ENCODE data around the gene TFAP2D.

Gene TFAP2D

GRCh38 chr6:50721978-50722377 is 8.7 kb downstream of the TFAP2D start:
- DNase-seq = no peak

- no peak for DNase-seq
These were observed 9.7 kb downstream of the TFAP2D start for GRCh38 chr6:50722829-50723554.

- DNase-seq = no peak
These were observed 11.2 kb downstream of the TFAP2D start for GRCh38 chr6:50724381-50725124.

- no peak for DNase-seq
These were observed 21.2 kb downstream of the TFAP2D start for GRCh38 chr6:50734488-50734887.

- DNase-seq = no peak
These were observed 28.8 kb downstream of the TFAP2D start for GRCh38 chr6:50742161-50742560.

GRCh38 chr6:50744976-50745375 is 31.6 kb downstream of the TFAP2D start:
- DNase-seq = no peak

DNA sequence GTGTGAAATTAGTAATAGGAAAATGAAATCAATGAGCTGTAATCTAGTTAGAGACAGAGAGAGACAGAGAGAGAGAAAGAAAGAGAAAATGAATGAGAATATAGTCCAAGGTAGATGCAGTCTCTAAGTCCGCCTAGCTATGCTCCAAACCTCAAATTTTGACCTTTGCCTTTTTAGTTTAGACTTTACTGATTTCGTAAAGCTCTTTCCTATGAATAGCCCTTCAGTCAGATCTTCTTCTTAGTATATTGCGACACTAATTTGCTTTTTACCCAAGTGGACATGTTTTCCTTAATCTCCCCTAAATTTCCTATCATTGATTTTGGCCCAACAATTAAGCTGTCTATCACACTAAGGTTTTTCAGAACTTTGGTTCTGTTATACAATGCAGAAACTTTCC is 49.5 kb downstream of the TFAP2D start:
- DNase-seq = no peak

GRCh38 chr6:50778696-50779095 is 65.4 kb downstream of the TFAP2D start:
- DNase-seq = no peak

GRCh38 chr6:50780382-50780781 is 67.1 kb downstream of the TFAP2D start:
- no peak for DNase-seq

DNA sequence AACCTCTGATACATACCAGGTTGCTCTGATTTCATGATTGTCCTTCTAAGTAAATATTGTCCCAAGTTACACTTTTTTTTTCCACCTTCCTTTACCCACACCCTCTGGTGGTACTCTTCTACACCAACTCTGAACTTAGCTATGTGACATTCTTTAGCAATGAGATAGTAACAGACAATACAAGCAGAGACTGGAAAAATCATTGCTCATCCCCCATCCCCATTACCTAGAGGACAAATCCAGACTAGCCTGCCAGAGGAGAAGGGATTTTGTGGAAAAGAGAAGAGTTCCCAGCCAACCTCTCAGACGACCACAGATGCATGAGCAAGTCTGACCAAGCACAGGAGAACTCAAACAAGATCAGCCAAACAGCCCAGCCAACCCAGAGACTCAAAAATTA is 72.6 kb downstream of the TFAP2D start:
- DNase-seq = no peak

- DNase-seq = no peak
These were observed 78.7 kb downstream of the TFAP2D start for GRCh38 chr6:50791900-50792508.

GRCh38 chr6:50792771-50793170 is 79.4 kb downstream of the TFAP2D start:
- DNase-seq = no peak

GRCh38 chr6:50795574-50795973 is 82.2 kb downstream of the TFAP2D start:
- no peak for DNase-seq

GRCh38 chr6:50804283-50804682 is 91.0 kb downstream of the TFAP2D start:
- DNase-seq = no peak

- no peak for DNase-seq
These were observed 93.7 kb downstream of the TFAP2D start for GRCh38 chr6:50807035-50807434.

- no peak for DNase-seq
These were observed 102.2 kb downstream of the TFAP2D start for GRCh38 chr6:50815436-50816114.

DNA sequence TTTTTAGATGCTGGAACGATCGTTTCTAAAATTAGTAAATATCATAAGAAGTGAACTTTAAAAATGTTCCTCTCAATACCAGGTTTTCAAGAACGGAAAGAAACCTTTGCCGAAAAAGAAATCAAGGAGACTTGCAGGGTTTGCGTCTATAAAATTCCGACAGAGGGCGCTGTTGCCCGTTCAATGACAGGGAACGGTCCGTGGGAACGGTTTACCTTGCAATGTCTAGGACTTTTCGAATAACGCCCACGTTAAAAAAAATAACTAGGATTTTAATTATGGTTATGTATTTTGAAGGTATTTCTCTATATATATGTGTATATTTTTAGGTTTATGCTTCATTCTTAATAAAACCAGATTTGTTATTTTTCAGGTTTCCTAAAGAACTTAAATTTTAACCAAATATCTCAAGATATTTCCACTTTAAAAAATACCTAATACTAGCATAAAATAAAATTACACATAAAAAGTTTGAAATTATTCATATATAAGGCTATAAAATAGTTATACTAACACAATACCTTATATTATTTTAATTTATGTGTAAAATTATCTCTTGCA is 102.9 kb downstream of the TFAP2D start:
- DNase-seq = peak; percentile 33

GRCh38 chr6:50816947-50817645 is 103.8 kb downstream of the TFAP2D start:
- no peak for DNase-seq

- no peak for DNase-seq
These were observed 104.3 kb downstream of the TFAP2D start for GRCh38 chr6:50817646-50817950.

DNA sequence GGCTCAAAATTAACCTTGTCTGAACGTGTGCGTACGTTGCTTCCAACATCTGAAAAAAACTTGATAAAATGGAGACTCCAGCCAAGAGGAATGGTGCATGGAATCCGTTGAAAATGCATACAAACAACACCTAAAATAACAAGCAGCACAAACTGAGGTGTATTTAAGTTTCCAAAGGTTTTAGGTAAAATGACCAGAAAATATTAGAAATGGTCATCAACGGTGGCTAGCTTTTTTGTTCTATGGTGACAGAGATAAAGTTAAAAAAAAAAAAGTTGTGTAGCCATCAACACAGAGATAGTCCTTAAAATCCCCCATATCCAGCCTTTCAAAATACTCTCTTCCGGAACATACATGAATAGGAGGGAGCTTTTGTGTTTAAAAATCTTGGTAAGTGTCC is 104.7 kb downstream of the TFAP2D start:
- DNase-seq = no peak

GRCh38 chr6:50818673-50819072 is 105.3 kb downstream of the TFAP2D start, which contains the start of gene TFAP2B:
Gene TFAP2B (plus strand): TSS chr6:50818871. CDS start chr6:50818892, 21 bp downstream.
- no peak for DNase-seq

- DNase-seq = no peak
These were observed 106.2 kb downstream of the TFAP2D start for GRCh38 chr6:50819466-50819903.

All from CD4-positive, alpha-beta T cell treated with Interferon gamma for 1 hour (primary cell).